ENCODE results near the gene ERCC1. TPM values are rescaled to one million over a fixed set of nuclear protein-coding genes. Genes with fewer than 3 reads are reported as not detected.

Gene ERCC1
- total RNA-seq, 4 donors from 2014 or later = 38.8 to 42.6 (median 40.0) TPM

GRCh38 chr19:45363861-45364459 is 59.8 kb downstream of the ERCC1 start:
- TF ChIP-seq POLR2AphosphoS5 (IDR thresholded peaks at IDR 0.05) (no peak), EP300 (IDR thresholded peaks at IDR 0.05; ENCODE audit: low read depth) (no peak), POLR2A (IDR thresholded peaks at IDR 0.05) (no peak), CTCF (IDR thresholded peaks at IDR 0.05) (no peak)
- H3K27me3 ChIP-seq = no peaks in the 10 kb centered on the region

GRCh38 chr19:45362291-45362690 is 61.4 kb downstream of the ERCC1 start:
- in situ Hi-C loops (cut with MboI; ENCODE audit: low pct_ligation_motif_present in 1 of 4, low pct_unique_long_range_greater_than_20kb in 1 of 4, low sequenced_read_pairs in 3 of 4) (no loop called here), intact Hi-C loops (cut with DNase I; ENCODE audit: low total_unique reads) (no loop called here)
- H3K9me3 ChIP-seq = no peaks in the 10 kb centered on the region
- no peak for DNase-seq
- no peaks in the 10 kb centered on the region for H3K36me3 ChIP-seq
- no peak overlapping the region for H3K27ac ChIP-seq
- H3K4me3 ChIP-seq = no peak overlapping the region
- no peak for TF ChIP-seq POLR2A (IDR thresholded peaks at IDR 0.05)
- TF ChIP-seq POLR2AphosphoS5 (IDR thresholded peaks at IDR 0.05) = no peak
- no peak for TF ChIP-seq EP300 (IDR thresholded peaks at IDR 0.05; ENCODE audit: low read depth)
- no peak for TF ChIP-seq CTCF (IDR thresholded peaks at IDR 0.05)
- no peaks in the 10 kb centered on the region for H3K27me3 ChIP-seq
- no peaks in the 10 kb centered on the region for H3K4me1 ChIP-seq
- WGBS, 2 donors (ENCODE audit: low coverage in 1 of 2) = 89 to 100% methylated on average over 2 to 16 of the region's 16 CpGs

More at GRCh38 chr19:45363861-45364459, 59.8 kb downstream of the ERCC1 start:
- in situ Hi-C loops (cut with MboI; ENCODE audit: low pct_ligation_motif_present in 1 of 4, low pct_unique_long_range_greater_than_20kb in 1 of 4, low sequenced_read_pairs in 3 of 4) = no loop called here
- Histone ChIP-seq H3K27ac (no peak overlapping the region), H3K36me3 (no peaks in the 10 kb centered on the region), H3K4me3 (no peak overlapping the region), H3K9me3 (no peaks in the 10 kb centered on the region), H3K4me1 (no peaks in the 10 kb centered on the region)
- 95% methylated on average over 42 of the region's 44 CpGs; no CpG with 5 or more reads in 1 of the 2 donors for WGBS, 2 donors (ENCODE audit: low coverage in 1 of 2)
- DNase-seq = no peak
- intact Hi-C loops (cut with DNase I; ENCODE audit: low total_unique reads) = no loop called here

- intact Hi-C loops (cut with DNase I; ENCODE audit: low total_unique reads) (no loop called here), in situ Hi-C loops (cut with MboI; ENCODE audit: low pct_ligation_motif_present in 1 of 4, low pct_unique_long_range_greater_than_20kb in 1 of 4, low sequenced_read_pairs in 3 of 4) (no loop called here)
- Histone ChIP-seq H3K27me3 (no peaks in the 10 kb centered on the region), H3K27ac (no peak overlapping the region), H3K36me3 (no peaks in the 10 kb centered on the region), H3K4me1 (no peaks in the 10 kb centered on the region), H3K9me3 (no peaks in the 10 kb centered on the region), H3K4me3 (no peak overlapping the region)
- no peak for DNase-seq
- TF ChIP-seq POLR2A (IDR thresholded peaks at IDR 0.05) (no peak), CTCF (IDR thresholded peaks at IDR 0.05) (no peak), POLR2AphosphoS5 (IDR thresholded peaks at IDR 0.05) (no peak), EP300 (IDR thresholded peaks at IDR 0.05; ENCODE audit: low read depth) (no peak)
- 87 to 89% methylated on average over 3 to 14 of the region's 14 CpGs for WGBS, 2 donors (ENCODE audit: low coverage in 1 of 2)
Observed at GRCh38 chr19:45361608-45362007, 62.1 kb downstream of the ERCC1 start.

GRCh38 chr19:45358213-45358792 is 65.4 kb downstream of the ERCC1 start:
- Histone ChIP-seq H3K4me3 (no peak overlapping the region), H3K27ac (no peak overlapping the region), H3K27me3 (no peaks in the 10 kb centered on the region), H3K4me1 (no peaks in the 10 kb centered on the region), H3K36me3 (no peaks in the 10 kb centered on the region), H3K9me3 (no peaks in the 10 kb centered on the region)
- in situ Hi-C loops (cut with MboI; ENCODE audit: low pct_ligation_motif_present in 1 of 4, low pct_unique_long_range_greater_than_20kb in 1 of 4, low sequenced_read_pairs in 3 of 4) = no loop called here
- TF ChIP-seq CTCF (IDR thresholded peaks at IDR 0.05) (no peak), POLR2A (IDR thresholded peaks at IDR 0.05) (no peak), POLR2AphosphoS5 (IDR thresholded peaks at IDR 0.05) (no peak), EP300 (IDR thresholded peaks at IDR 0.05; ENCODE audit: low read depth) (no peak)
- DNase-seq = no peak
- 92 to 94% methylated on average over 3 to 12 of the region's 12 CpGs for WGBS, 2 donors (ENCODE audit: low coverage in 1 of 2)
- intact Hi-C loops (cut with DNase I; ENCODE audit: low total_unique reads) = no loop called here

Measured in transverse colon (tissue), 4 donors.